GM18511 (cell line): ENCODE results near the gene DAB2IP.

ENCODE experiments used
- ATAC-seq: cut with Tn5 transposase; IDR thresholded peaks from one replicate; pipeline ENCODE4 v1.9.1; 2021; ENCODE audit warnings: mild to moderate bottlenecking, moderate library complexity; ENCODE audit not compliant: unreplicated experiment

Gene DAB2IP

GRCh38 chr9:121813519-121814210 is 162.2 kb downstream of the DAB2IP start:
- ATAC-seq = no peak

- ATAC-seq = no peak
Measured at GRCh38 chr9:121814594-121814993, 163.2 kb downstream of the DAB2IP start.

- no peak for ATAC-seq
Measured at GRCh38 chr9:121815084-121815483, 163.7 kb downstream of the DAB2IP start.

- no peak for ATAC-seq
Measured at GRCh38 chr9:121815546-121816448, 164.4 kb downstream of the DAB2IP start.

GRCh38 chr9:121816449-121816817 is 165.0 kb downstream of the DAB2IP start:
- no peak for ATAC-seq

GRCh38 chr9:121816845-121817450 is 165.5 kb downstream of the DAB2IP start:
- no peak for ATAC-seq

- ATAC-seq = no peak
Measured at GRCh38 chr9:121817476-121817875, 166.0 kb downstream of the DAB2IP start.

- ATAC-seq = no peak
Measured at GRCh38 chr9:121818016-121818661, 166.7 kb downstream of the DAB2IP start.

GRCh38 chr9:121818841-121819427 is 167.5 kb downstream of the DAB2IP start:
- no peak for ATAC-seq

GRCh38 chr9:121819428-121820231 is 168.2 kb downstream of the DAB2IP start:
- ATAC-seq = no peak

- no peak for ATAC-seq
Measured at GRCh38 chr9:121820286-121821005, 169.0 kb downstream of the DAB2IP start.

GRCh38 chr9:121821326-121821725 is 169.9 kb downstream of the DAB2IP start:
- ATAC-seq = no peak

- ATAC-seq = no peak
Measured at GRCh38 chr9:121822093-121823085, 171.0 kb downstream of the DAB2IP start.

GRCh38 chr9:121823451-121824169 is 172.2 kb downstream of the DAB2IP start:
- no peak for ATAC-seq

GRCh38 chr9:121824651-121825030 is 173.2 kb downstream of the DAB2IP start:
- ATAC-seq = no peak

GRCh38 chr9:121825031-121825691 is 173.7 kb downstream of the DAB2IP start:
- ATAC-seq = no peak

- ATAC-seq = no peak
Measured at GRCh38 chr9:121826711-121827110, 175.3 kb downstream of the DAB2IP start.
